Measurements from ENCODE around the gene ALG3. TPM values are rescaled to one million over a fixed set of nuclear protein-coding genes. Genes with fewer than 3 reads are reported as not detected.
A peak's percentile ranks its signal among the peaks of the same experiment; 100 is the strongest.
"Not testable (repeated sequence)": the region's sequence is repeated elsewhere in the genome, so short reads cannot be mapped to it uniquely, and the experiment has no call there.

Gene ALG3
- 33.2 and 41.5 TPM in 2 replicates for total RNA-seq (2014; rRNA removed; shearing (Covaris generic); ENCODE audit: low replicate concordance)

GRCh38 chr3:184248454-184249411, at the start of gene ALG3:
Gene ALG3 (minus strand): TSS chr3:184248962. CDS start chr3:184248940, 22 bp downstream.
- DNase-seq (ENCODE audit: low read depth): peak; percentile 74
- in situ Hi-C loops (cut with HindIII; ENCODE audit: low pct_unique_long_range_greater_than_20kb, low sequenced_read_pairs): no loop called here

- in situ Hi-C loops (cut with HindIII; ENCODE audit: low pct_unique_long_range_greater_than_20kb, low sequenced_read_pairs): no loop called here
These were observed 47.9 kb upstream of the ALG3 start for GRCh38 chr3:184296616-184297015.

GRCh38 chr3:184295771-184296170, 47.0 kb upstream of the ALG3 start:
- in situ Hi-C loops (cut with HindIII; ENCODE audit: low pct_unique_long_range_greater_than_20kb, low sequenced_read_pairs): no loop called here
- no peak for DNase-seq (ENCODE audit: low read depth)

More at GRCh38 chr3:184296616-184297015, 47.9 kb upstream of the ALG3 start:
- no peak for DNase-seq (ENCODE audit: low read depth)

DNA sequence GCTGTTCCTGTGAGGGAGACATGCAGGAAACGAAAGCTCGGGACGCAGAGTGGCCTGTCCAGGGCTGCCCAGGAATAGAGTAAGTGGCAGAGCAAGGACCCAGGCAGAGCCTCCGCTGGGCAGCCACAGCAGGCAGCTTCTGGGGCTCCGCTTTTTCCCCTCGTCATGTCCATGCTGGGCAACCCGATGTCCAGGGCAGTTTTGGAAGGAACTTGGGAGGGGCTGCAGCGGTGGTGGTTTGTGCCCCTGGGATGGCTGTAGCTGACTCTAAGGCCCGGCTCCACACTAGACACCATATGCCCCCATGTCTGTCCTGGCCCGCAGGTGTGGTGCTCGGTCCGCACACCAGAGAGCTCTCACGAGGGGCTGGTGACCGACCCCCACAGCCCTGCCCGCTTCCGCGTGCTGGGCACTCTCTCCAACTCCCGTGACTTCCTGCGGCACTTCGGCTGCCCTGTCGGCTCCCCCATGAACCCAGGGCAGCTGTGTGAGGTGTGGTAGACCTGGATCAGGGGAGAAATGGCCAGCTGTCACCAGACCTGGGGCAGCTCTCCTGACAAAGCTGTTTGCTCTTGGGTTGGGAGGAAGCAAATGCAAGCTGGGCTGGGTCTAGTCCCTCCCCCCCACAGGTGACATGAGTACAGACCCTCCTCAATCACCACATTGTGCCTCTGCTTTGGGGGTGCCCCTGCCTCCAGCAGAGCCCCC, 43.1 kb upstream of the ALG3 start:
- in situ Hi-C loops (cut with HindIII; ENCODE audit: low pct_unique_long_range_greater_than_20kb, low sequenced_read_pairs): no loop called here

DNA sequence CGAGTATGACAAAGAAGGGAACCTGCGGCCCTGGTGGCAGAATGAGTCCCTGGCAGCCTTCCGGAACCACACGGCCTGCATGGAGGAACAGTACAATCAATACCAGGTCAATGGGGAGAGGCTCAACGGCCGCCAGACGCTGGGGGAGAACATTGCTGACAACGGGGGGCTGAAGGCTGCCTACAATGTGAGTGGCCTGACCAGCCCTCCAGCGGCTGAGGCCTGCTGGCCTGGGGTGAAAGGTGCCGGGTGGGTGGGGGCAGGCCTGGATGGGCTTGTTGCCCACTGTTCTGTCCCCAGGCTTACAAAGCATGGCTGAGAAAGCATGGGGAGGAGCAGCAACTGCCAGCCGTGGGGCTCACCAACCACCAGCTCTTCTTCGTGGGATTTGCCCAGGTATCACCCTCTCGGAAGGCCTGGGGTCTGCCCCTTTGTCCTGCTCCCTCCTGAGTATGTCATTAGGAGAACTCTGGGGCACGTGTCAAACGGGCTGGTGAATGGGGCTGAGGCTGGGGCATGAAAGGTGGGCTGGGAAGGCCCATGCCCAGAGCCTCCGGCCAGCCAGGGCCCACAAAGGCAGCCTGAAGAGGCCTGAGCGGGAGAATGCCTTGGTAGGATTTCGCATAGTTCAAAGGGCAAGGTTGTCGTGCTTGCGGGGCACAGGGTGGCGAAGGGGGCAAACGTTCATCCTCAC, 42.4 kb upstream of the ALG3 start:
- no peak for DNase-seq (ENCODE audit: low read depth)
- in situ Hi-C loops (cut with HindIII; ENCODE audit: low pct_unique_long_range_greater_than_20kb, low sequenced_read_pairs): no loop called here

More for the DNA sequence above, 43.1 kb upstream of the ALG3 start:
- no peak for DNase-seq (ENCODE audit: low read depth)

GRCh38 chr3:184290331-184290730, 41.6 kb upstream of the ALG3 start:
- no peak for DNase-seq (ENCODE audit: low read depth)
- in situ Hi-C loops (cut with HindIII; ENCODE audit: low pct_unique_long_range_greater_than_20kb, low sequenced_read_pairs): no loop called here

- in situ Hi-C loops (cut with HindIII; ENCODE audit: low pct_unique_long_range_greater_than_20kb, low sequenced_read_pairs): no loop called here
These were observed 40.7 kb upstream of the ALG3 start for GRCh38 chr3:184289426-184289938.

DNA sequence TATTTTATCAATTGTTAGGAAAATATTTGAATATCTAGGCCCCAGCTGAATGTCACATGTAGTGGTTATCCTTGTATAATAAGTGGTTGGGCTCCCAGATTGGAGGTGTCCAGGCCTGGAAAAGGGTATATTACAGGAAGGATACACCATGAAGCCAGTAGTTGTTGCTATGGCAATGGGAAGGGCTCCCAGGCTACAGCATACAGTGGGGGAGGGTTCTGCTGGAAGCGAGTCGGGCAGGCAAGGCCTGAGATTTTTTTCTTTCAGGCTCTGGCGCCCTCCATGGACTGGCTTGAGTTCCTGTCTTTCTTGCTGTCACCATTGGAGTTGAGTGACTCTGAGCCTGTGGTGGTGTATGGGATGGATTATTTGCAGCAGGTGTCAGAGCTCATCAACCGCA, 35.9 kb upstream of the ALG3 start:
- peak; percentile 60 for DNase-seq (ENCODE audit: low read depth)
- in situ Hi-C loops (cut with HindIII; ENCODE audit: low pct_unique_long_range_greater_than_20kb, low sequenced_read_pairs): no loop called here

More at GRCh38 chr3:184289426-184289938, 40.7 kb upstream of the ALG3 start:
- DNase-seq (ENCODE audit: low read depth): peak; percentile 33

DNA sequence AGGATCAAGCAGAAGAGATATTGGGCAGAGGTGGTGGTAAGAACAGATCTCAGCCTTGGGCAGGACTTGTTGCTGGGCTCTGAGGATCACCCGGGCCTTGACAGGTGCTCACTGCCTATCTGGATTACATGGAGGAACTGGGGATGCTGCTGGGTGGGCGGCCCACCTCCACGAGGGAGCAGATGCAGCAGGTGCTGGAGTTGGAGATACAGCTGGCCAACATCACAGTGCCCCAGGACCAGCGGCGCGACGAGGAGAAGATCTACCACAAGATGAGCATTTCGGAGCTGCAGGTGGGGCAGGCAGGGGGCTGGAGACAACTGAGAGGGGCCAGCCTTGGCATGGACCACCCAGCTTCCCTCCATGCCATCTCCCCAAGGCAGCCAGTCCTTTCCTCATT, 34.9 kb upstream of the ALG3 start:
- DNase-seq (ENCODE audit: low read depth): no peak
- in situ Hi-C loops (cut with HindIII; ENCODE audit: low pct_unique_long_range_greater_than_20kb, low sequenced_read_pairs): no loop called here

GRCh38 chr3:184282941-184283340, 34.2 kb upstream of the ALG3 start:
- no peak for DNase-seq (ENCODE audit: low read depth)
- in situ Hi-C loops (cut with HindIII; ENCODE audit: low pct_unique_long_range_greater_than_20kb, low sequenced_read_pairs): no loop called here

DNA sequence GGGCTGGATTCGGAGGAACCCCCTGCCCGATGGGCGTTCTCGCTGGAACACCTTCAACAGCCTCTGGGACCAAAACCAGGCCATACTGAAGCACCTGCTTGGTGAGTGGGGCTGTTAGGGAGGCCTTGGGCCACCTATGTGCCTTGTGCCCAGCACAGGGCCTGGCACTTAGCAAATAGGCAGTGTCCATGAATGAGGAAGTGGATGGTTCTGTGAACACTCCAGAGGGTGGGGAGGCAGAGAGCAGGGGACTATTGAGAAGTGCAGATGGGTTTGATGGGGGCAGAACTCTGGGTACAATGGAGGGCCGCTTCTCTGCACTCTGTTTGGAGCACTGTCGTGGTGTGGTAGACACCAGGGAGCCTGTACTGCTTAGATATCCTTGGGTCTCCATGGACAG, 28.6 kb upstream of the ALG3 start:
- in situ Hi-C loops (cut with HindIII; ENCODE audit: low pct_unique_long_range_greater_than_20kb, low sequenced_read_pairs): no loop called here

DNA sequence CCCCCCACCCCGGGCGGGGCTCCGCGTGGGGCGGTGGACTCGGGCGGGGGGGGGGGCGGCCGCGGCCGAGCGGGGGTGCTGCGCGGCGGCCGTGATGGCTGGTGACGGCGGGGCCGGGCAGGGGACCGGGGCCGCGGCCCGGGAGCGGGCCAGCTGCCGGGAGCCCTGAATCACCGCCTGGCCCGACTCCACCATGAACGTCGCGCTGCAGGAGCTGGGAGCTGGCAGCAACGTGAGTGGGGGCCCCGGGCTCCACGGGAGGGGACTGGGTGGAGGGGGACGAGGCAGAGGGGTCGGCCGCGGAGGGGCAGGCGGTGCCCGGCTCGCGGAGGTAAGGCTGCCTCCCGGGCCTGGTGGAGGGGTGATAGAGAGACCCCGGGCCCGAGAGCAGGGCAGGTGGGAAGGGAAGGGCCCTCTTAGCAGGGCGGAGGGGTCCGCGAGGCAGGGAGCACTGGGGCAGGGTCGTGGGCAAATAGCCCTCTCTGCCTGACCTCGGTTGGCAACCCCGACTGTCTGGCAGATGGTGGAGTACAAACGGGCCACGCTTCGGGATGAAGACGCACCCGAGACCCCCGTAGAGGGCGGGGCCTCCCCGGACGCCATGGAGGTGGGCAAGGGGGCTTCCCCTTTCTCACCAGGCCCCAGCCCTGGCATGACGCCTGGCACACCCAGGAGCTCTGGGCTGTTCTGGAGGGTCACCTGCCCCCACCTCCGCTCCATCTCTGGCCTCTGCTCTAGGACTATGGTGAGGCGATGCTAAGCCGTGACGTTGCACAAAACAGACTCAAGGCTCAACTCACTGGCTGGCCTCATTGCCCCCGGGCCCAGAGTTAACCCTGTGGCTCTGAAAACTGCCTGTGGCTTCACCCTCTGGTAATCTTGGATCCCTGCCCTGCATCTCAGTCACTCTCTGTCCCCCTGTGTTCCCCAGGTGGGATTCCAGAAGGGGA, 27.5 kb upstream of the ALG3 start, which contains the start of gene ECE2:
ECE2 (plus strand) TSS at position 62 of the 950 bp plus-strand sequence; CDS start at position 194, 132 bp downstream.
- no peak for DNase-seq (ENCODE audit: low read depth)
- in situ Hi-C loops (cut with HindIII; ENCODE audit: low pct_unique_long_range_greater_than_20kb, low sequenced_read_pairs): no loop called here

More for the DNA sequence above, 28.6 kb upstream of the ALG3 start:
- DNase-seq (ENCODE audit: low read depth): no peak

GRCh38 chr3:184275381-184275701, 26.6 kb upstream of the ALG3 start:
- in situ Hi-C loops (cut with HindIII; ENCODE audit: low pct_unique_long_range_greater_than_20kb, low sequenced_read_pairs): no loop called here
- DNase-seq (ENCODE audit: low read depth): no peak

- no peak for DNase-seq (ENCODE audit: low read depth)
- in situ Hi-C loops (cut with HindIII; ENCODE audit: low pct_unique_long_range_greater_than_20kb, low sequenced_read_pairs): no loop called here
These were observed 23.5 kb upstream of the ALG3 start for GRCh38 chr3:184272269-184272668.

DNA sequence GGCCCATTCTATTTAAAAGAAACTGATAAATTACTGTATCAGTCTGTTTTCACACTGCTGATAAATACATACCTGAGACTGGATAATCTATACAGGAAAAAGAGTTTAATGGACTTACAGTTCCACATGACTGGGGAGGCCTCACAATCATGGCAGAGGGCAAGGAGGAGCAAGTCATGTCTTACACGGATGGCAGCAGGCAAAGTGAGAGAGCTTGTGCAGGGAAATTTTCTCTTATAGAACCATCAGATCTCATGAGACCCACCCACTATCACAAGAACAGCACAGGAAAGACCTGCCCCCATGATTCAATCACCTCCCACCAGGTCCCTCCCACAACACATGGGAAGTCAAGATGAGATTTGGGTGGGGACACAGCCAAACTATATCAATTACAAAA, 18.5 kb upstream of the ALG3 start:
- DNase-seq (ENCODE audit: low read depth); in situ Hi-C loops (cut with HindIII; ENCODE audit: low pct_unique_long_range_greater_than_20kb, low sequenced_read_pairs): not testable (repeated sequence)

DNA sequence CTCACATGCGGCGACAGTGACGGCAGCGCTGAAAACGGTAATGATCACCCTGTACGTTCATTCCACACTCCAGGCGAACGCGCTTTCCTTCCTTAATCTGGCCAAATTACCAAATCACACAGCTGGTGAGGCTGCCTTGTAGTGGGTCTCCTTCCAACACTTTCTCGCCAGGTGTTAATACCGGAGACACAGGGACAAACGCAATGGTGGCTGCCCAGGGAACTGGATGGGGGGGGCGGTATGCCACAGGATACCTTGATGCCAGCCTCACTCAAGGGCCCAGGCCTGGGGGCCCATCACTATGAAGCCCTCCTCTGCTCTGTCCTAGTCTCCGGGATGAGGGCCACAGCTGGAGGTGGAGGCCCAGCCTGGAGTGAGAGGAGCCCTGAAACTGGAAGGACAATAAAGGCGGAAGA, 14.0 kb upstream of the ALG3 start:
- in situ Hi-C loops (cut with HindIII; ENCODE audit: low pct_unique_long_range_greater_than_20kb, low sequenced_read_pairs): no loop called here

More for the DNA sequence above, 14.0 kb upstream of the ALG3 start:
- no peak for DNase-seq (ENCODE audit: low read depth)

All from Caki2 (cell line).